IMR-90 (cell line): ENCODE data around the gene SPAG16. TPM values are rescaled to one million over a fixed set of nuclear protein-coding genes. Genes with fewer than 3 reads are reported as not detected.

ENCODE experiments used
- ATAC-seq: fragments of 200-7000 bp; cut with Tn5 transposase; 2 replicates; pipeline ENCODE4 v1.9.1; 2020; ENCODE audit warnings: low read depth, mild to moderate bottlenecking, moderate library complexity
- BruUV-seq: library from RNA; stranded (reverse); fragments of 400-500 nt; replicated peaks from 2 replicates; lab custom pipeline; 2021; lab: Mats Ljungman, UMichigan
- CTCF ChIA-PET: fragments of 300-600 bp; formaldehyde crosslinking; extraction: SDS; loops from one replicate; lab custom pipeline; 2021; ENCODE audit warnings: antibody characterized with exemption; lab: Yijun Ruan, JAX
- POLR2A ChIA-PET: fragments of 300-600 bp; sonication (Branson Sonifier 250); formaldehyde crosslinking; loops from one replicate; lab custom pipeline; 2022; ENCODE audit warnings: antibody characterized with exemption; ENCODE audit not compliant: unreplicated experiment; lab: Charles Lee
- DNase-seq: peaks from one replicate; pipeline ENCODE4 v3.0.0; 2013
- H2AFZ ChIP-seq: replicated peaks from 2 replicates; pipeline ENCODE3; 2013; ENCODE audit warnings: low read length, mild to moderate bottlenecking; ENCODE audit not compliant: poor library complexity
- H2AK5ac ChIP-seq: 2 replicates; pipeline ENCODE4 v1.6.1; 2013; ENCODE audit warnings: low read depth, low read length, inconsistent platforms
- H2AK9ac ChIP-seq: replicated peaks from 2 replicates; pipeline ENCODE3; 2013; ENCODE audit warnings: mild to moderate bottlenecking, low read depth, low read length, moderate library complexity; ENCODE audit not compliant: poor library complexity
- H2BK120ac ChIP-seq: 2 replicates; pipeline ENCODE4 v1.6.1; 2013; ENCODE audit warnings: low read depth, low read length, inconsistent platforms
- H2BK15ac ChIP-seq: 3 replicates; pipeline ENCODE4 v1.6.1; 2013; ENCODE audit warnings: low read depth, low read length, inconsistent platforms
- H2BK20ac ChIP-seq: 2 replicates; pipeline ENCODE4 v1.6.1; 2013; ENCODE audit warnings: low read depth, mild to moderate bottlenecking, inconsistent platforms, low read length, moderate library complexity
- H2BK5ac ChIP-seq: 2 replicates; pipeline ENCODE4 v1.6.1; 2013; ENCODE audit warnings: mild to moderate bottlenecking, low read depth, low read length, inconsistent platforms; ENCODE audit not compliant: poor library complexity, severe bottlenecking
- H3K14ac ChIP-seq: replicated peaks from 2 replicates; pipeline ENCODE4 v1.6.1; 2013; ENCODE audit warnings: low read depth, low read length, inconsistent platforms
- H3K18ac ChIP-seq: 2 replicates; pipeline ENCODE4 v1.6.1; 2013; ENCODE audit warnings: low read depth, low read length, control low read depth
- H3K23ac ChIP-seq: 2 replicates; pipeline ENCODE4 v1.6.1; 2013; ENCODE audit warnings: low read depth, low read length, inconsistent platforms
- H3K27ac ChIP-seq: 2 replicates; pipeline ENCODE4 v1.5.1; 2013; ENCODE audit warnings: mild to moderate bottlenecking, control low read depth, low read length; ENCODE audit not compliant: insufficient read depth
- H3K27me3 ChIP-seq: 2 replicates; pipeline ENCODE4 v1.6.1; 2013; ENCODE audit warnings: low read length; ENCODE audit not compliant: control insufficient read depth, insufficient read depth
- H3K36me3 ChIP-seq: 2 replicates; pipeline ENCODE4 v1.6.1; 2013; ENCODE audit warnings: low read length, mixed read lengths; ENCODE audit not compliant: control insufficient read depth, insufficient read depth
- H3K4ac ChIP-seq: 2 replicates; pipeline ENCODE4 v1.6.1; 2013; ENCODE audit warnings: low read depth, low read length, inconsistent platforms
- H3K4me1 ChIP-seq: 2 replicates; pipeline ENCODE4 v1.6.1; 2013; ENCODE audit warnings: low read length, mixed read lengths; ENCODE audit not compliant: control insufficient read depth, insufficient read depth
- H3K4me2 ChIP-seq: 2 replicates; pipeline ENCODE4 v1.6.1; 2013; ENCODE audit warnings: low read depth, mild to moderate bottlenecking, control low read depth, low read length, moderate library complexity
- H3K4me3 ChIP-seq: 2 replicates; pipeline ENCODE4 v1.5.1; 2013; ENCODE audit warnings: low read depth, mild to moderate bottlenecking, control low read depth, low read length, moderate library complexity; ENCODE audit not compliant: insufficient read depth
- H3K56ac ChIP-seq: 2 replicates; pipeline ENCODE4 v1.6.1; 2013; ENCODE audit warnings: low read length, inconsistent platforms; ENCODE audit not compliant: insufficient read depth; ENCODE audit errors: extremely low read depth
- H3K79me1 ChIP-seq, 2 experiments: 2 replicates each; pipeline ENCODE4 v1.6.1; 2013; ENCODE audit warnings: low read length in 2 of 2, inconsistent platforms in 1 of 2, low read depth in 1 of 2
- H3K9ac ChIP-seq: 2 replicates; pipeline ENCODE4 v1.6.1; 2013; ENCODE audit warnings: low read depth, low read length, control low read depth
- H3K9me1 ChIP-seq: 2 replicates; pipeline ENCODE4 v1.6.1; 2013; ENCODE audit warnings: low read length, inconsistent platforms; ENCODE audit not compliant: insufficient read depth
- H3K9me3 ChIP-seq: 2 replicates; pipeline ENCODE4 v1.6.1; 2013; ENCODE audit warnings: low read length; ENCODE audit not compliant: control insufficient read depth, insufficient read depth
- H4K20me1 ChIP-seq: 2 replicates; pipeline ENCODE4 v1.6.1; 2013; ENCODE audit warnings: low read length, inconsistent platforms; ENCODE audit not compliant: insufficient read depth
- H4K5ac ChIP-seq: 2 replicates; pipeline ENCODE4 v1.6.1; 2013; ENCODE audit warnings: mild to moderate bottlenecking, low read depth, low read length, control low read depth
- H4K8ac ChIP-seq, 2 experiments: 2 replicates each; pipeline ENCODE4 v1.6.1; 2013; ENCODE audit warnings: low read depth in 2 of 2, low read length in 2 of 2, control low read depth in 1 of 2, inconsistent platforms in 1 of 2
- H4K91ac ChIP-seq: 2 replicates; pipeline ENCODE4 v1.6.1; 2013; ENCODE audit warnings: low read depth, low read length, inconsistent platforms; ENCODE audit not compliant: insufficient read depth
- RAD21 ChIP-seq: IDR thresholded peaks from 2 replicates; pipeline ENCODE4 v1.6.1; 2012; ENCODE audit warnings: low read length, improper control_type of control experiment
- WGBS, 2 experiments: methylation state at CpG; one replicate each; pipeline versions ENCODE4 v1.1.5 to v1.1.7; 2013; ENCODE audit warnings: missing lambda C conversion rate in 2 of 2; ENCODE audit not compliant: insufficient read length in 1 of 2; ENCODE audit errors: extremely low coverage in 2 of 2; 5-methylcytosine and 5-hydroxymethylcytosine counted together
- dilution Hi-C: fragments of 300-500 bp; cut with HindIII; formaldehyde crosslinking; loops from one replicate; pipeline ENCODE4 v1.14.3; 2018; ENCODE audit warnings: low sequenced_read_pairs; ENCODE audit not compliant: unreplicated experiment
- in situ Hi-C: fragments of 300-500 bp; cut with MboI; formaldehyde crosslinking; loops from 3 replicates; pipeline ENCODE4 v1.14.3; 2019; ENCODE audit warnings: low sequenced_read_pairs, inconsistent platforms, mixed read lengths
- intact Hi-C: fragments of 100-400 bp; cut with micrococcal nuclease; formaldehyde crosslinking; loops from 2 replicates; pipeline ENCODE4 v1.10.0; 2022
- polyA plus RNA-seq, 3 experiments: library from polyadenylated mRNA; depleted of rRNA; stranded (reverse); fragments of >200 nt; gene quantifications; 2 replicates each; pipeline ENCODE4 v1.2.3, GENCODE V29; 2012; ENCODE audit warnings: low replicate concordance in 1 of 3
- total RNA-seq: library from RNA; depleted of rRNA; stranded (reverse); fragments of >200 nt; gene quantifications from 2 replicates; pipeline ENCODE4 v1.2.3, GENCODE V29; 2012
- TF ChIP-seq, protein P1 (sequence below): conservative IDR thresholded peaks from 2 replicates; pipeline ENCODE4 v1.5.1; 2012; ENCODE audit warnings: mild to moderate bottlenecking, low read depth, low read length, improper control_type of control experiment
- TF ChIP-seq, protein P2 (sequence below): fragments of 150-350 bp; IDR thresholded peaks from 2 replicates; pipeline ENCODE4 v1.6.1; 2017; ENCODE audit warnings: mild to moderate bottlenecking, antibody characterized with exemption, low read length, low read depth

SPAG16 gene
- total and polyA plus RNA-seq, 2 of the 4 experiments (the other 2 are of a cell fraction) = 7.3 to 13.5 TPM

DNA sequence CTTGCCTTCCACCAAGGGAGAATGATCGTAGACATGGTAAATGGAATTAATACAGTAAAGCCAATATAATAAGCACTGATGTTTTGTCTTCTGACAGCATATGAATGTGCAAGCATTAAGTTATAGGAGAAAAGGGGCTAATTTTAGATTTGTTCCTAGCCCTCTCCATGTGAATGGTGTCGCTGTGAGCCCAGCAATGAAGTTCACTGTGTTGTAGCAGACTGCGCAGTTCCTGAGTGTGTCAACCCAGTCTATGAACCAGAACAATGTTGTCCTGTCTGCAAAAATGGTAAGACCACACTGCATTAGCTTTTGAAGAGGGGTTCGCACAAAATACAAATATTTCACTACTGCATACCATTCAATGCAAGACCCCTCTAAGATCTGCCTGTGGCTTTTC, 1152.2 kb downstream of the SPAG16 start:
- Histone ChIP-seq H2AFZ (no peak overlapping the region), H3K18ac (no peak overlapping the region), H3K23ac (no peak overlapping the region), H3K4me2 (no peak overlapping the region), H2AK5ac (no peak overlapping the region), H2BK20ac (no peak overlapping the region), H4K5ac (no peak overlapping the region), H3K36me3 (no peaks in the 10 kb centered on the region), H3K27ac (no peak overlapping the region), H3K79me1 (no peaks in the 10 kb centered on the region), H2BK120ac (no peak overlapping the region), H4K20me1 (no peaks in the 10 kb centered on the region), H2AK9ac (no peak overlapping the region), H3K4me3 (no peak overlapping the region), H3K27me3 (no peaks in the 10 kb centered on the region), H3K4me1 (no peaks in the 10 kb centered on the region), H3K9ac (no peak overlapping the region), H3K4ac (no peak overlapping the region), H3K9me3 (peaks cover 2% of the 10 kb centered on the region; the same call in 1 of the 2 replicates), H3K14ac (no peak overlapping the region), H2BK15ac (no peak overlapping the region), H3K56ac (no peak overlapping the region), H2BK5ac (no peak overlapping the region), H4K91ac (no peak overlapping the region), H3K9me1 (no peaks in the 10 kb centered on the region), H4K8ac (no peak overlapping the region)
- BruUV-seq = no TSS peak
- POLR2A ChIA-PET = no interaction called here
- CTCF ChIA-PET = no interaction called here
- DNase-seq = no peak
- WGBS, 2 experiments = no CpG with 5 or more reads among the region's 4 CpGs
- dilution Hi-C loops (no loop called here), intact Hi-C loops (loop anchor here (10.0 kb wide), 1 partner anchor 368 kb away; the partner anchor contains the start of gene BARD1), in situ Hi-C loops (no loop called here)
- ATAC-seq = no peak
- TF ChIP-seq, protein P1, sequence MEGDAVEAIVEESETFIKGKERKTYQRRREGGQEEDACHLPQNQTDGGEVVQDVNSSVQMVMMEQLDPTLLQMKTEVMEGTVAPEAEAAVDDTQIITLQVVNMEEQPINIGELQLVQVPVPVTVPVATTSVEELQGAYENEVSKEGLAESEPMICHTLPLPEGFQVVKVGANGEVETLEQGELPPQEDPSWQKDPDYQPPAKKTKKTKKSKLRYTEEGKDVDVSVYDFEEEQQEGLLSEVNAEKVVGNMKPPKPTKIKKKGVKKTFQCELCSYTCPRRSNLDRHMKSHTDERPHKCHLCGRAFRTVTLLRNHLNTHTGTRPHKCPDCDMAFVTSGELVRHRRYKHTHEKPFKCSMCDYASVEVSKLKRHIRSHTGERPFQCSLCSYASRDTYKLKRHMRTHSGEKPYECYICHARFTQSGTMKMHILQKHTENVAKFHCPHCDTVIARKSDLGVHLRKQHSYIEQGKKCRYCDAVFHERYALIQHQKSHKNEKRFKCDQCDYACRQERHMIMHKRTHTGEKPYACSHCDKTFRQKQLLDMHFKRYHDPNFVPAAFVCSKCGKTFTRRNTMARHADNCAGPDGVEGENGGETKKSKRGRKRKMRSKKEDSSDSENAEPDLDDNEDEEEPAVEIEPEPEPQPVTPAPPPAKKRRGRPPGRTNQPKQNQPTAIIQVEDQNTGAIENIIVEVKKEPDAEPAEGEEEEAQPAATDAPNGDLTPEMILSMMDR = 0 out of 2 replicates have a peak, but pooled peaks have one; percentile 2
- TF ChIP-seq, protein P2, sequence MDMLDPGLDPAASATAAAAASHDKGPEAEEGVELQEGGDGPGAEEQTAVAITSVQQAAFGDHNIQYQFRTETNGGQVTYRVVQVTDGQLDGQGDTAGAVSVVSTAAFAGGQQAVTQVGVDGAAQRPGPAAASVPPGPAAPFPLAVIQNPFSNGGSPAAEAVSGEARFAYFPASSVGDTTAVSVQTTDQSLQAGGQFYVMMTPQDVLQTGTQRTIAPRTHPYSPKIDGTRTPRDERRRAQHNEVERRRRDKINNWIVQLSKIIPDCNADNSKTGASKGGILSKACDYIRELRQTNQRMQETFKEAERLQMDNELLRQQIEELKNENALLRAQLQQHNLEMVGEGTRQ = no peak
- TF ChIP-seq RAD21 = 0 out of 2 replicates have a peak, but pooled peaks have one; percentile 6
